Measurements from ENCODE around the gene KRTAP4-1.

- no peak for TF ChIP-seq POLR2A (IDR thresholded peaks at IDR 0.05)
- no peak for TF ChIP-seq CTCF (IDR thresholded peaks at IDR 0.05 in 8 of 11, conservative IDR thresholded peaks at IDR 0.05 in 3 of 11)
- no peak for TF ChIP-seq POLR2AphosphoS5 (IDR thresholded peaks at IDR 0.05)
Observed at GRCh38 chr17:41230094-41230493, 45.4 kb upstream of the KRTAP4-1 start.
